OCI-LY1 (cell line): ENCODE data around the gene SLC35F4.
"Not testable (repeated sequence)": the region's sequence is repeated elsewhere in the genome, so short reads cannot be mapped to it uniquely, and the experiment has no call there.

Source experiments
- H2AFZ ChIP-seq: fragments of 200-600 bp; sonication (generic), shearing (Covaris generic); 2 replicates; pipeline ENCODE4 v1.6.0; 2014; ENCODE audit warnings: antibody characterized with exemption, mild to moderate bottlenecking, low read length
- H3F3A ChIP-seq: fragments of 200-600 bp; sonication (generic), shearing (Covaris generic); 2 replicates; pipeline ENCODE4 v1.6.0; 2014; ENCODE audit warnings: mild to moderate bottlenecking, antibody characterized with exemption, low read length, moderate library complexity; ENCODE audit not compliant: insufficient read depth
- H3K27ac ChIP-seq: fragments of 200-600 bp; sonication (generic); 2 replicates; pipeline ENCODE4 v1.5.1; 2014; ENCODE audit warnings: low read length, mixed run types, mild to moderate bottlenecking, low read depth; ENCODE audit not compliant: poor library complexity, severe bottlenecking
- H3K27me3 ChIP-seq: fragments of 200-600 bp; sonication (generic); 2 replicates; pipeline ENCODE4 v1.6.0; 2014; ENCODE audit warnings: antibody characterized with exemption, mild to moderate bottlenecking, low read length, moderate library complexity; ENCODE audit not compliant: insufficient read depth
- H3K36me3 ChIP-seq: fragments of 200-600 bp; sonication (generic); 2 replicates; pipeline ENCODE4 v1.6.1; 2014; ENCODE audit warnings: mild to moderate bottlenecking, antibody characterized with exemption, low read length, moderate library complexity, mixed read lengths; ENCODE audit not compliant: insufficient read depth
- H3K4me1 ChIP-seq: fragments of 200-600 bp; sonication (generic); 2 replicates; pipeline ENCODE4 v1.5.1; 2014; ENCODE audit warnings: mild to moderate bottlenecking, low read length, moderate library complexity; ENCODE audit not compliant: insufficient read depth, severe bottlenecking
- H3K4me2 ChIP-seq: fragments of 200-600 bp; sonication (generic), shearing (Covaris generic); 2 replicates; pipeline ENCODE4 v1.6.1; 2014; ENCODE audit warnings: low read length
- H3K4me3 ChIP-seq: fragments of 200-600 bp; sonication (generic); 2 replicates; pipeline ENCODE4 v1.5.1; 2014; ENCODE audit warnings: low read length, low read depth, mild to moderate bottlenecking, mixed read lengths; ENCODE audit not compliant: poor library complexity, severe bottlenecking
- H3K79me2 ChIP-seq: fragments of 200-600 bp; shearing (Covaris generic); 2 replicates; pipeline ENCODE4 v1.6.1; 2016; ENCODE audit warnings: mixed run types, low read length, mixed read lengths; ENCODE audit not compliant: insufficient read depth
- H3K9ac ChIP-seq: fragments of 200-600 bp; sonication (generic), shearing (Covaris generic); 2 replicates; pipeline ENCODE4 v1.6.1; 2014; ENCODE audit warnings: mild to moderate bottlenecking, low read length, mixed read lengths
- H3K9me2 ChIP-seq: fragments of 200-600 bp; sonication (generic), shearing (Covaris generic); 2 replicates; pipeline ENCODE4 v1.6.1; 2014; ENCODE audit warnings: low read depth, mild to moderate bottlenecking, low read length, mixed read lengths
- H3K9me3 ChIP-seq: fragments of 200-600 bp; shearing (Covaris generic); 2 replicates; pipeline ENCODE4 v1.6.1; 2014; ENCODE audit warnings: low read length, mixed read lengths
- H4K20me1 ChIP-seq: fragments of 200-600 bp; sonication (generic), shearing (Covaris generic); 2 replicates; pipeline ENCODE4 v1.6.0; 2016; ENCODE audit warnings: mild to moderate bottlenecking, low read length; ENCODE audit not compliant: insufficient read depth
- EZH2 ChIP-seq: fragments of 200-600 bp; sonication (generic), shearing (Covaris generic); IDR thresholded peaks from 2 replicates; pipeline ENCODE4 v1.8.0; 2017; ENCODE audit warnings: borderline replicate concordance, mixed run types, mild to moderate bottlenecking, antibody characterized with exemption, low read length, moderate library complexity, mixed read lengths
- TF ChIP-seq, protein P1 (sequence below): fragments of 200-600 bp; sonication (generic), shearing (Covaris generic); IDR thresholded peaks from 2 replicates; pipeline ENCODE4 v1.5.1; 2017; ENCODE audit warnings: mild to moderate bottlenecking, antibody characterized with exemption, low read length, moderate library complexity, mixed read lengths

The SLC35F4 gene

DNA sequence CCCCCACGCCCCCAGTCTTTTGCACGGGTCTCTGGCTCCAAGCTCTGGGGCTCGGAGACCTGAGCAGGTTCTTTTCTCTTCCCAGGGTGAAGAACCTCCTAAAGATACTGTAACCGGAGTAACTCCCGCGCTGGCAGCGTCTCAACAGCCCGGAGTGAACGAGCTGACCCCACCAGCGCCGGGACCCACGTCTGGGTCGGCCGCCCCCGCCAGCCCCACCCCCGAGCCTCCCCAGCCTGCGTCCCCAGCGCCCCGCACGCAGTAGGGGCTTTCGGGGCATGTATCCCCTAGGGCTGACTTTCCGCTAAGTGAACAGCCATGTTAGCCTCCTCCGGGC, 858 bp downstream of the SLC35F4 start:
- Histone ChIP-seq H3K9me2 (no peaks in the 10 kb centered on the region), H3K79me2 (no peaks in the 10 kb centered on the region), H3K27me3 (no peaks in the 10 kb centered on the region), H3K4me1 (no peaks in the 10 kb centered on the region), H3K4me2 (no peak overlapping the region), H3K36me3 (no peaks in the 10 kb centered on the region), H3K9me3 (no peaks in the 10 kb centered on the region), H3K27ac (no peak overlapping the region), H3K9ac (no peak overlapping the region), H3F3A (no peaks in the 10 kb centered on the region), H4K20me1 (no peaks in the 10 kb centered on the region), H2AFZ (no peak overlapping the region), H3K4me3 (no peak overlapping the region)
- TF ChIP-seq, protein P1, sequence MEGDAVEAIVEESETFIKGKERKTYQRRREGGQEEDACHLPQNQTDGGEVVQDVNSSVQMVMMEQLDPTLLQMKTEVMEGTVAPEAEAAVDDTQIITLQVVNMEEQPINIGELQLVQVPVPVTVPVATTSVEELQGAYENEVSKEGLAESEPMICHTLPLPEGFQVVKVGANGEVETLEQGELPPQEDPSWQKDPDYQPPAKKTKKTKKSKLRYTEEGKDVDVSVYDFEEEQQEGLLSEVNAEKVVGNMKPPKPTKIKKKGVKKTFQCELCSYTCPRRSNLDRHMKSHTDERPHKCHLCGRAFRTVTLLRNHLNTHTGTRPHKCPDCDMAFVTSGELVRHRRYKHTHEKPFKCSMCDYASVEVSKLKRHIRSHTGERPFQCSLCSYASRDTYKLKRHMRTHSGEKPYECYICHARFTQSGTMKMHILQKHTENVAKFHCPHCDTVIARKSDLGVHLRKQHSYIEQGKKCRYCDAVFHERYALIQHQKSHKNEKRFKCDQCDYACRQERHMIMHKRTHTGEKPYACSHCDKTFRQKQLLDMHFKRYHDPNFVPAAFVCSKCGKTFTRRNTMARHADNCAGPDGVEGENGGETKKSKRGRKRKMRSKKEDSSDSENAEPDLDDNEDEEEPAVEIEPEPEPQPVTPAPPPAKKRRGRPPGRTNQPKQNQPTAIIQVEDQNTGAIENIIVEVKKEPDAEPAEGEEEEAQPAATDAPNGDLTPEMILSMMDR, result no peak
- TF ChIP-seq EZH2, result no peak

DNA sequence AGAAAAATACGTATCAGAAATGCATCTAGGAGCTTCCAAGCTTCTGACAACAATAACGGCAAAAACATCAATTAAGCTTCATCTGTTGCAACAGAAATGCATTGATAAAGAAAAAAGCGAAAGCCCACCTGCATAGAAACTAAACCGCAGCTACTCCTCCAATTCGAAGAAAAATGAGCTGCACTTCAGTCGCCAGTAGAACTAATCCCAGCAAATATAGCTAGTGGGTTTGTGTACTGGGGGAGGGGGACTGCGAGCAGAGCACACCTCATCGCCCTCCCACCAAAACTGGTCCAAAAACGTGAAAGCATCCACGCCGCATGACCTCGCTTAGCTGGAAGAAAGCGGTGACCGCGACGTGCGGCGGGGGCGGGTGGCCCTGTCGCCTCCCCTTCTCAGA, 1.2 kb downstream of the SLC35F4 start:
- H3K4me2 ChIP-seq, result no peak overlapping the region

DNA sequence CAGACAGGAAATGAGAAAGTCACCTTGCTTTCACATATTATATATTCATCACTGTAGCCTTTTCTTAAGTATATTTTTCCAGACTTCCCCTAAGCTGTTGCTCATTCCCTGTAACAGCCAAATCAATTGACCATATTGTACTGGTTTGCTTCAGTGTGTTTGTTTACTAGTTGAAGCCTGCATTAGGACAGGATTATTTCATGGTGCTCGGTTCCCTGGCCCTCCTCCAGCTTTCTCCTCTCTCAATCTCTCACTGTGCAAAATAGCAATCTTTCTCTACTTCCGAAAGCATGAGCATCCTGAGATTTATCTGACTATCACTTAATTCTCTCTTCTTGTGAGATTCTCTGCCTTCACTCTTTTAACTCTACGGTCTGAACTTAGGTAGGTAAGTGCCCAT, 2.4 kb downstream of the SLC35F4 start:
- Histone ChIP-seq H3K4me2 (no peak overlapping the region), H3K4me3 (no peak overlapping the region), H3K36me3 (no peaks in the 10 kb centered on the region), H3K27me3 (no peaks in the 10 kb centered on the region), H3F3A (no peaks in the 10 kb centered on the region), H3K79me2 (no peaks in the 10 kb centered on the region), H3K9me3 (no peaks in the 10 kb centered on the region), H3K4me1 (no peaks in the 10 kb centered on the region), H3K9ac (no peak overlapping the region), H4K20me1 (no peaks in the 10 kb centered on the region), H3K9me2 (no peaks in the 10 kb centered on the region), H2AFZ (no peak overlapping the region), H3K27ac (no peak overlapping the region)
- TF ChIP-seq, protein P1, result no peak
- no peak for TF ChIP-seq EZH2

More for the DNA sequence above, 1.2 kb downstream of the SLC35F4 start:
- Histone ChIP-seq H3K36me3 (no peaks in the 10 kb centered on the region), H3K9ac (no peak overlapping the region), H3F3A (no peaks in the 10 kb centered on the region), H3K9me2 (no peaks in the 10 kb centered on the region), H3K9me3 (no peaks in the 10 kb centered on the region), H3K4me1 (no peaks in the 10 kb centered on the region), H2AFZ (no peak overlapping the region), H4K20me1 (no peaks in the 10 kb centered on the region), H3K27ac (no peak overlapping the region), H3K79me2 (no peaks in the 10 kb centered on the region), H3K4me3 (no peak overlapping the region), H3K27me3 (no peaks in the 10 kb centered on the region)
- TF ChIP-seq, protein P1, result no peak
- TF ChIP-seq EZH2, result no peak

DNA sequence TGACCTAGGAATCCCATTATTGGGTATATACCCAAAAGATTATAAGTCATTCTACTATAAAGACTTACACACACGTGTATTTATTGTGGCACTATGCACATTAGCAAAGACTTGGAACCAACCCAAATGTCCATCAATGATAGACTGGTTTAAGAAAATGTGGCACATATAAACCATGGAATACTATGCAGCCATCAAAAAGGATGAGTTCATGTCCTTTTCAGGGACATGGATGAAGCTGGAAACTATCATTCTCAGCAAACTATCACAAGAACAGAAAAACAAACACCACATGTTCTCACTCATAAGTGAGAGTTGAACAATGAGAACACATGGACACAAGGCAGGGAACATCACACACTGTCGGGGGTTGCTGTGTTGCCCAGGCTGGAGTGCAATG, 10.2 kb downstream of the SLC35F4 start:
- not testable (repeated sequence) for H3K9me3 ChIP-seq, H3K4me3 ChIP-seq, H3K4me2 ChIP-seq, H4K20me1 ChIP-seq, H3K36me3 ChIP-seq, H3K9me2 ChIP-seq, H3F3A ChIP-seq, H3K79me2 ChIP-seq, H3K9ac ChIP-seq, H3K4me1 ChIP-seq, H3K27me3 ChIP-seq, H3K27ac ChIP-seq, H2AFZ ChIP-seq
